GM06990 (cell line): ENCODE data around the gene PCDHB10.
"Not testable (repeated sequence)": the region's sequence is repeated elsewhere in the genome, so short reads cannot be mapped to it uniquely, and the experiment has no call there.

ENCODE experiments used
- DNase-seq: peaks from one replicate; pipeline ENCODE4 v3.0.0-alpha.2; 2011; ENCODE audit not compliant: insufficient read length; ENCODE audit errors: extremely low read depth
- H3K27me3 ChIP-seq: replicated peaks from 2 replicates; pipeline ENCODE4 v1.6.0; 2011; ENCODE audit warnings: low read length; ENCODE audit not compliant: control insufficient read depth, insufficient read depth
- H3K36me3 ChIP-seq: 2 replicates; pipeline ENCODE4 v1.5.1; 2011; ENCODE audit warnings: low read length; ENCODE audit not compliant: control insufficient read depth, insufficient read depth
- H3K4me3 ChIP-seq: replicated peaks from 2 replicates; pipeline ENCODE4 v1.5.1; 2011; ENCODE audit warnings: low read depth, mild to moderate bottlenecking, control low read depth, low read length
- CTCF ChIP-seq: IDR thresholded peaks from 2 replicates; pipeline ENCODE4 v1.5.1; 2011; ENCODE audit warnings: low read length, control low read depth, mild to moderate bottlenecking, inconsistent platforms; ENCODE audit not compliant: insufficient read depth, poor library complexity, severe bottlenecking

Gene PCDHB10

GRCh38 chr5:141199359-141200235, 7.4 kb downstream of the PCDHB10 start, which contains the start of gene PCDHB11:
PCDHB11 (plus strand) TSS chr5:141199627; CDS start chr5:141199775, 148 bp downstream.
- no peak within 1 kb of the TSS for H3K4me3 ChIP-seq
- no peak for DNase-seq
- no peaks in the 10 kb centered on the region for H3K36me3 ChIP-seq

GRCh38 chr5:141201126-141201525, 9.0 kb downstream of the PCDHB10 start:
- H3K4me3 ChIP-seq, DNase-seq, H3K27me3 ChIP-seq, H3K36me3 ChIP-seq: not testable (repeated sequence)

More at GRCh38 chr5:141199359-141200235, 7.4 kb downstream of the PCDHB10 start, which contains the start of gene PCDHB11:
- peak; percentile 5 for TF ChIP-seq CTCF
- H3K27me3 ChIP-seq = no peaks in the 10 kb centered on the region

GRCh38 chr5:141201646-141202045, 9.5 kb downstream of the PCDHB10 start:
- not testable (repeated sequence) for H3K4me3 ChIP-seq, H3K36me3 ChIP-seq, DNase-seq

GRCh38 chr5:141208478-141208877, 16.3 kb downstream of the PCDHB10 start, which contains the start of gene PCDHB12:
PCDHB12 (plus strand) TSS chr5:141208719; CDS start chr5:141208908, 189 bp downstream.
- Histone ChIP-seq H3K36me3 (no peaks in the 10 kb centered on the region), H3K27me3 (no peaks in the 10 kb centered on the region), H3K4me3 (no peak within 1 kb of the TSS)
- TF ChIP-seq CTCF = no peak
- no peak for DNase-seq

More at GRCh38 chr5:141201646-141202045, 9.5 kb downstream of the PCDHB10 start:
- not testable (repeated sequence) for H3K27me3 ChIP-seq

GRCh38 chr5:141210281-141210680, 18.1 kb downstream of the PCDHB10 start:
- DNase-seq, H3K27me3 ChIP-seq, H3K4me3 ChIP-seq, H3K36me3 ChIP-seq: not testable (repeated sequence)

- not testable (repeated sequence) for H3K4me3 ChIP-seq, H3K36me3 ChIP-seq, H3K27me3 ChIP-seq, DNase-seq
Observed at GRCh38 chr5:141210849-141211248, 18.7 kb downstream of the PCDHB10 start.

GRCh38 chr5:141213656-141214339, 21.6 kb downstream of the PCDHB10 start, which contains the start of gene PCDHB13:
PCDHB13 (plus strand) TSS chr5:141213919; CDS start chr5:141214124, 205 bp downstream.
- DNase-seq, H3K36me3 ChIP-seq, H3K4me3 ChIP-seq, H3K27me3 ChIP-seq: not testable (repeated sequence)

- H3K4me3 ChIP-seq = not testable (repeated sequence)
Observed at GRCh38 chr5:141214583-141214982, 22.4 kb downstream of the PCDHB10 start.

GRCh38 chr5:141215504-141215903, 23.4 kb downstream of the PCDHB10 start:
- not testable (repeated sequence) for H3K36me3 ChIP-seq, DNase-seq, H3K27me3 ChIP-seq, H3K4me3 ChIP-seq

More at GRCh38 chr5:141214583-141214982, 22.4 kb downstream of the PCDHB10 start:
- DNase-seq, H3K27me3 ChIP-seq, H3K36me3 ChIP-seq: not testable (repeated sequence)

GRCh38 chr5:141216035-141216434, 23.9 kb downstream of the PCDHB10 start:
- not testable (repeated sequence) for H3K36me3 ChIP-seq, H3K4me3 ChIP-seq, H3K27me3 ChIP-seq, DNase-seq
